Endothelial cell (in vitro differentiated cells): ENCODE measurements around the gene ARRB1. TPM values are rescaled to one million over a fixed set of nuclear protein-coding genes. Genes with fewer than 3 reads are reported as not detected.

Source experiments
- DNase-seq: peaks from one replicate; pipeline ENCODE4 v3.0.0; 2021; ENCODE audit warnings: low spot score
- H3K27ac Mint-ChIP-seq: one replicate; pipeline ENCODE4 v1.8.0; 2021; ENCODE audit warnings: mixed read lengths, inconsistent platforms; ENCODE audit not compliant: unreplicated experiment
- H3K27me3 Mint-ChIP-seq: one replicate; pipeline ENCODE4 v1.8.0; 2021; ENCODE audit warnings: mild to moderate bottlenecking, moderate library complexity, mixed read lengths, inconsistent platforms; ENCODE audit not compliant: unreplicated experiment
- H3K36me3 Mint-ChIP-seq: one replicate; pipeline ENCODE4 v1.8.0; 2021; ENCODE audit warnings: mild to moderate bottlenecking, low read depth, mixed read lengths, inconsistent platforms; ENCODE audit not compliant: unreplicated experiment
- H3K4me1 Mint-ChIP-seq: one replicate; pipeline ENCODE4 v1.8.0; 2021; ENCODE audit warnings: mild to moderate bottlenecking, mixed read lengths, inconsistent platforms; ENCODE audit not compliant: unreplicated experiment
- H3K4me3 Mint-ChIP-seq: one replicate; pipeline ENCODE4 v1.8.0; 2021; ENCODE audit warnings: mild to moderate bottlenecking, mixed read lengths, inconsistent platforms; ENCODE audit not compliant: unreplicated experiment
- H3K9me3 Mint-ChIP-seq: one replicate; pipeline ENCODE4 v1.8.0; 2021; ENCODE audit warnings: mixed read lengths, inconsistent platforms; ENCODE audit not compliant: unreplicated experiment
- total RNA-seq: library from RNA; stranded (reverse); fragmentation: NEBNext Ultra II Directional; extraction: Animal tissue kit (Norgen Biotek cat#: 25700); gene quantifications from one replicate; pipeline ENCODE4 v1.2.1, GENCODE V29; 2021; ENCODE audit not compliant: unreplicated experiment
- TF ChIP-seq, protein P1 (sequence below): fragments of 200-600 bp; sonication (generic); IDR thresholded peaks from one replicate; pipeline ENCODE4 v1.5.0; 2021; ENCODE audit warnings: antibody characterized with exemption; ENCODE audit not compliant: unreplicated experiment

ARRB1 gene
- total RNA-seq, 1 donor from 2014 or later = 197 TPM

DNA sequence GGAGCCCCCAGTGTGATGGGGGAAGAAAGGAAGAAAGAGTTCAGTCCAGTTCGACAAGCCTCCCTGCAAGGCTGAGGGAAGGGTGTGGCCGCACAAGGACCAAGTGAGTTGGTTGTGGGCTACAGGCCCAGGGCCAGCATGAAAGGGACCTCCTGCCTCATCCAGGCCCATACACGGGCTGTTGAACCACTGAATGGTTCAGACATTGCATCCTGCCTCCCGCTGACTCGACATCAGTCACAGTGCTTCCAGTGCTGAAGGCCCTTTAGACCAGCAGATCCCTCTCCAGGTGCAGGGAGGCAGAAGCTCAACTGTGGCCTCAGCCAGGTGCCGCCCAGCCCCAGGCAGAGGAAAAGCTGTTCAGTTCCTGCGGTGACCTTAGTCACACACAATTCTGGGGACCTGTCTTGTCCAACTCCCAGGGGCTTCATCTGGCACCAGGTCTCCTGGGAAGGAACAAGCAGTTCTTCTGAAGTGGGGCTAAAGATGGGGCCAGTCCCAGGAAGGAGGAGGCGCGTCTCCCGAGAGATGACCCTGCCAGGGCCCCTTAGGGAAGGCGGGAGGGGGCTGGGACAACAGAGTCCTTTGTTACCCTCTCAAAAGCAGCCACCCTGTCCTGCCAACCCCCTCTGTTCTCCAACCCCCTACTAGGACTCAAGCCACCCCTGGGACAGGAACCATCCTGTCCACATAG, 6.6 kb downstream of the ARRB1 start:
- Mint-ChIP-seq H3K36me3 (peaks cover 13% of the 10 kb centered on the region), H3K9me3 (no peaks in the 10 kb centered on the region), H3K27me3 (peaks cover 14% of the 10 kb centered on the region), H3K4me3 (no peak overlapping the region), H3K4me1 (peaks cover 93% of the 10 kb centered on the region), H3K27ac (no peak overlapping the region)
- TF ChIP-seq, protein P1, sequence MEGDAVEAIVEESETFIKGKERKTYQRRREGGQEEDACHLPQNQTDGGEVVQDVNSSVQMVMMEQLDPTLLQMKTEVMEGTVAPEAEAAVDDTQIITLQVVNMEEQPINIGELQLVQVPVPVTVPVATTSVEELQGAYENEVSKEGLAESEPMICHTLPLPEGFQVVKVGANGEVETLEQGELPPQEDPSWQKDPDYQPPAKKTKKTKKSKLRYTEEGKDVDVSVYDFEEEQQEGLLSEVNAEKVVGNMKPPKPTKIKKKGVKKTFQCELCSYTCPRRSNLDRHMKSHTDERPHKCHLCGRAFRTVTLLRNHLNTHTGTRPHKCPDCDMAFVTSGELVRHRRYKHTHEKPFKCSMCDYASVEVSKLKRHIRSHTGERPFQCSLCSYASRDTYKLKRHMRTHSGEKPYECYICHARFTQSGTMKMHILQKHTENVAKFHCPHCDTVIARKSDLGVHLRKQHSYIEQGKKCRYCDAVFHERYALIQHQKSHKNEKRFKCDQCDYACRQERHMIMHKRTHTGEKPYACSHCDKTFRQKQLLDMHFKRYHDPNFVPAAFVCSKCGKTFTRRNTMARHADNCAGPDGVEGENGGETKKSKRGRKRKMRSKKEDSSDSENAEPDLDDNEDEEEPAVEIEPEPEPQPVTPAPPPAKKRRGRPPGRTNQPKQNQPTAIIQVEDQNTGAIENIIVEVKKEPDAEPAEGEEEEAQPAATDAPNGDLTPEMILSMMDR = no peak
- no peak for DNase-seq

DNA sequence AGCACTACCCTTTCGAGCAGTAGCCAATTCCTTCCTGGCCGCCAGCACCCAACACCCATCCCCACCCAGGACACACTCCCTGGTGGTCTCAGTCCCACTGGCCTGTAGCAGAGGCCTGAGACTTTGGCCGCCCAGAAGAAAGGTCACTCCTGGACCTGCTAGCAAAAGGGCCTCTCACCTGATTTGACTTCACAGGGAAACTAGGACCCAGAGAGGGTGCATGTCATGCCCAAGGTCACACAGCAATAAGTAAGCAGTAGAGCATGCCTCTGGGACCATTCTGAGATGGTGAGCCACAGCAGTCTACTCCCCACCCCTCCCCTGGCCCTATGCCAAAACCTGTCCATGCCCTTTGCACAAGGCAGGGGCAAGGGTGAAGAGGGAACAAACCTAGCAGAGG, 7.3 kb downstream of the ARRB1 start:
- Mint-ChIP-seq H3K36me3 (peaks cover 16% of the 10 kb centered on the region), H3K4me1 (peaks cover 93% of the 10 kb centered on the region), H3K4me3 (peak overlapping the region; percentile 79), H3K27ac (peak overlapping the region; percentile 82), H3K9me3 (no peaks in the 10 kb centered on the region), H3K27me3 (peaks cover 18% of the 10 kb centered on the region)
- TF ChIP-seq, protein P1 = no peak
- DNase-seq = no peak

DNA sequence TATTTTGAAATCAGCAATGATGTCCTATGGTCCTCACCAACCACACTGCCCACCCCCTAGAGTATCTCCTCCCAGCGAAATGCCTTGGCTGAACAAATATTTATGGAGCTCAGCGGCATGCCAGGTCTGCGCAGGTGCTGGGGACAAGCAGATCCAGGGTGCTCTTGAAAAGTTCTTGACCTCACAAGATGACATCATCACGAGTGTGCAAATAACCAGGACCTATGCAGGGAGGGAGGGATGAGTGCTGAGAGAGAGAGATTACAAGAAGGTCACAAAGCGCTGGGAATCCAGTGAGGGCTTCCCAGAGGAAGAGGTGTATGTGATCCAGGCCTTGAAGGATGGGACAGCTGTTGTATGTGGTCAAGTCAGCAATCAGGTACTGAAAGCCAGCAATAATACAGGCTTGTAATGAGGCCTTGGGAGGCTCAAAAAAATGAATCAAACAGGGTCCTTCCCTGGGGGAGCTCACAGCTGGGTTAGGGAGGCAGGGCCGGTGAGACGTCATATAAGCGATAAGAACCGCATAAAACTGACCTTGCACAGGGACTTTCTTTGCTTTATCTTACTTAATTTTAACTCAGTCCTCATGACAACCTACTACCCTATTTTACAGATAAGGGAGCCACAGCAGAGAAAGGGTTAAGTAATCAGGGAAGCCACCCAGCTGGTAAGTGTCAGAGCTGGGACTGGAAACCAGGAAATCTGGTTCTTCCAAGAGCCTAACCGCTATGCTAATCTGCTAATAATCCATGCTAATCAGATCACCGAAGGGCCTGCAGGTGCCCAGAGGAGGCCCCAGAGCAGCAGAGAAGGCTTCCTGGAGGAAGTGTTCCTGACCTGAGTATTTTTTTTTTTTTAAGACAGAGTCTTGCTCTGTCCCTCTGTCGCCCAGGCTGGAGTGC, 8.2 kb downstream of the ARRB1 start:
- peaks cover 93% of the 10 kb centered on the region for H3K4me1 Mint-ChIP-seq
- H3K36me3 Mint-ChIP-seq = peaks cover 19% of the 10 kb centered on the region
- H3K9me3 Mint-ChIP-seq = no peaks in the 10 kb centered on the region
- H3K27me3 Mint-ChIP-seq = peaks cover 15% of the 10 kb centered on the region
- DNase-seq = no peak
- TF ChIP-seq, protein P1 = no peak
- H3K27ac Mint-ChIP-seq = peak overlapping the region; percentile 70
- peak overlapping the region; percentile 8 for H3K4me3 Mint-ChIP-seq

DNA sequence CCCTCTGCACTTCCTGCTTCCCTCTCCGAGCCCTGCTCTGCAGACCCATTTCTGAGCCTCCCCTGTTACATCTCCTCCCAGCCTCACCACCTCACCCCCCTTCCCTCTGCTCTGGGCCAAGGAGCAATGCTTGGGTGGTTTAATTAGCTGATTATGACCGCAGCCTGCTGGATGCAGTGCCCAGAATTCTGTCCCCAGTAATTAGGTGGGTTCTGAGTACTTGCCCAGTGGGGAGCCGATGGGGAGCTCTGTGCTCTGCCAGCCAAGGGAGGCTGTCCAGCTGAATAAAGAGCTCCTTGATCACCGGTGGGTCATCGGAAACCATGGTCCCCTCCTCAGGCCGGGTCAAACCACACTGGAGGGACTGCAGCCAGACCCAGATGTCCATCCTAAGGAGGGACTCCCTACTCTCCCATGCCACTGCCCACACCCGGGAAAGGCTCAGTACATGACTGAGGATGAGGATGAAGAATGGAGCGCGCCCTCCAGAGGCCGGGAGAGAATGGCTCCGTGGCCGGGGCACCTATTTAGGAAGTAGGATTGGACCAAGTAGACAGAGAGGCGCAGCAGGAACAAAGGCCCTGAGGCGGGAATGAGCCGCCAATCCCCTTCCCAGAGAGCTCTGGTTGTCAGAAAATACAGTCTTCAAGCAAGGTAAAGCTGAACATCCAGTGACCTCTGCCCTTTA, 9.1 kb downstream of the ARRB1 start:
- peak overlapping the region; percentile 57 for H3K27ac Mint-ChIP-seq
- H3K4me3 Mint-ChIP-seq = peak overlapping the region; percentile 40
- H3K36me3 Mint-ChIP-seq = peaks cover 17% of the 10 kb centered on the region
- DNase-seq = no peak
- no peaks in the 10 kb centered on the region for H3K9me3 Mint-ChIP-seq
- TF ChIP-seq, protein P1 = no peak
- peaks cover 13% of the 10 kb centered on the region for H3K27me3 Mint-ChIP-seq
- H3K4me1 Mint-ChIP-seq = peaks cover 92% of the 10 kb centered on the region
